Panc1 (cell line): ENCODE data around the gene AGBL4. TPM values are rescaled to one million over a fixed set of nuclear protein-coding genes. Genes with fewer than 3 reads are reported as not detected.

ENCODE experiments used
- ATAC-seq: fragments of 200-7000 bp; cut with Tn5 transposase; 2 replicates; pipeline ENCODE4 v1.9.1; 2020; ENCODE audit warnings: mild to moderate bottlenecking, moderate library complexity
- BruUV-seq: library from RNA; stranded (reverse); fragments of 400-500 nt; replicated peaks from 2 replicates; lab custom pipeline; 2021; lab: Mats Ljungman, UMichigan
- CTCF ChIA-PET: fragments of 300-600 bp; sonication (Branson Sonifier 250); formaldehyde crosslinking; loops from one replicate; lab custom pipeline; 2022; ENCODE audit warnings: antibody characterized with exemption; lab: Charles Lee
- POLR2A ChIA-PET: fragments of 300-600 bp; sonication (Branson Sonifier 250); formaldehyde crosslinking; loops from one replicate; lab custom pipeline; 2022; ENCODE audit warnings: antibody characterized with exemption; lab: Charles Lee
- DNase-seq: peaks from one replicate; pipeline ENCODE4 v3.0.0-alpha.2; 2010; ENCODE audit warnings: low read depth, low spot score
- H3K27ac ChIP-seq: 2 replicates; pipeline ENCODE4 v1.5.1; 2011; ENCODE audit warnings: mild to moderate bottlenecking, low read length, inconsistent platforms
- H3K27me3 ChIP-seq: fragments of 200-500 bp; sonication (Bioruptor generic); 2 replicates; pipeline ENCODE4 v1.6.0; 2014; ENCODE audit warnings: low read length, inconsistent platforms; ENCODE audit not compliant: control insufficient read depth, insufficient read depth
- H3K36me3 ChIP-seq: fragments of 200-500 bp; sonication (Bioruptor generic); 2 replicates; pipeline ENCODE4 v1.5.1; 2014; ENCODE audit warnings: inconsistent platforms, mild to moderate bottlenecking, low read length, moderate library complexity; ENCODE audit not compliant: control insufficient read depth, insufficient read depth
- H3K4me1 ChIP-seq: 2 replicates; pipeline ENCODE4 v1.5.1; 2011; ENCODE audit warnings: inconsistent platforms, mild to moderate bottlenecking, low read length, moderate library complexity; ENCODE audit not compliant: control insufficient read depth, insufficient read depth
- H3K4me3 ChIP-seq, 2 experiments: 2 replicates each; pipeline ENCODE4 v1.5.1; 2011 to 2012; ENCODE audit warnings: low read depth in 2 of 2, low read length in 2 of 2, mild to moderate bottlenecking in 2 of 2, inconsistent platforms in 1 of 2, moderate library complexity in 1 of 2
- H3K9me3 ChIP-seq: fragments of 200-500 bp; sonication (Bioruptor generic); 2 replicates; pipeline ENCODE4 v1.5.1; 2014; ENCODE audit warnings: low read depth, mild to moderate bottlenecking, inconsistent platforms, low read length, moderate library complexity; ENCODE audit not compliant: control insufficient read depth, insufficient read depth
- POLR2AphosphoS5 ChIP-seq: IDR thresholded peaks from 2 replicates; pipeline ENCODE4 v1.6.1; 2012; ENCODE audit warnings: mild to moderate bottlenecking, low read depth, low read length, moderate library complexity
- SIN3A ChIP-seq: IDR thresholded peaks from 2 replicates; pipeline ENCODE4 v1.6.1; 2012; ENCODE audit warnings: low read depth, mild to moderate bottlenecking, low read length, moderate library complexity, borderline replicate concordance; ENCODE audit not compliant: insufficient read depth
- TCF7L2 ChIP-seq: IDR thresholded peaks from 2 replicates; pipeline ENCODE4 v1.6.1; 2011; ENCODE audit warnings: mild to moderate bottlenecking, low read depth, low read length, inconsistent platforms
- in situ Hi-C: cut with HindIII; loops from 2 replicates; pipeline ENCODE4 v1.10.0; 2016; ENCODE audit warnings: low sequenced_read_pairs, low pct_unique_long_range_greater_than_20kb
- intact Hi-C: fragments of 100-400 bp; cut with micrococcal nuclease; formaldehyde crosslinking; loops from one replicate; pipeline ENCODE4 v1.10.0; 2022; ENCODE audit not compliant: unreplicated experiment
- total RNA-seq: library from RNA; stranded (reverse); gene quantifications from one replicate; pipeline ENCODE4 v1.2.1, GENCODE V29; 2021; ENCODE audit not compliant: unreplicated experiment
- TF ChIP-seq, protein P1 (sequence below), 2 experiments: IDR thresholded peaks; 2 replicates each; pipeline ENCODE4 v1.6.1; 2011 to 2012; ENCODE audit warnings: low read depth in 2 of 2, control low read depth in 1 of 2, low read length in 1 of 2, mild to moderate bottlenecking in 1 of 2, moderate library complexity in 1 of 2; ENCODE audit not compliant: insufficient read depth in 1 of 2
- TF ChIP-seq, protein P2 (sequence below): fragments of 450-650 bp; IDR thresholded peaks from 2 replicates; pipeline ENCODE4 v1.5.1; 2017; ENCODE audit warnings: mild to moderate bottlenecking

The AGBL4 gene
- total RNA-seq, 1 experiment from 2014 or later, result not detected

DNA sequence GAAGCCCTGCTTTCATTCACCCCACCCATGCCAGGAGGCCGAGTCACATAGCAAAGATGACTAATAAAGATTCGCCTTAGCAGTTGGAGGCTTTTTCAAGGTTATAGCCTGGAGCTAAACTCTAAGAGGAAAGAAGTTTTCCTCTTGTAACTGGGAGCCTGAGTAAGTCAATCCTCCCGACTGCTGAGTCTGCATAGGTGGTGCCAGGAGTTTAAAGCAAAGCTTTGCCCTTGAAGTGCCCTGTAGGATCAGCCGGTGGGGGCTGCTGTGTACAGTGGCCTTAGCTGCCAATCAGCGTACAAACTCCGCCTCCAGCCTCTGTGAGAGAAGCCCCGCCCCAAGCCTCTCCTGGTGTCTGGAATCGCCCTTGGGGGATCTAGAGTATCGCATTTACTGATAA lies 1404.2 kb downstream of the AGBL4 start:
- no TSS peak for BruUV-seq
- in situ Hi-C loops, result no loop called here
- Histone ChIP-seq H3K4me3 (no peak overlapping the region), H3K4me1 (no peaks in the 10 kb centered on the region), H3K27ac (no peak overlapping the region), H3K36me3 (no peaks in the 10 kb centered on the region), H3K9me3 (no peaks in the 10 kb centered on the region), H3K27me3 (peaks cover 5% of the 10 kb centered on the region)
- TF ChIP-seq POLR2AphosphoS5 (no peak), SIN3A (no peak), TCF7L2 (no peak)
- TF ChIP-seq, protein P1, sequence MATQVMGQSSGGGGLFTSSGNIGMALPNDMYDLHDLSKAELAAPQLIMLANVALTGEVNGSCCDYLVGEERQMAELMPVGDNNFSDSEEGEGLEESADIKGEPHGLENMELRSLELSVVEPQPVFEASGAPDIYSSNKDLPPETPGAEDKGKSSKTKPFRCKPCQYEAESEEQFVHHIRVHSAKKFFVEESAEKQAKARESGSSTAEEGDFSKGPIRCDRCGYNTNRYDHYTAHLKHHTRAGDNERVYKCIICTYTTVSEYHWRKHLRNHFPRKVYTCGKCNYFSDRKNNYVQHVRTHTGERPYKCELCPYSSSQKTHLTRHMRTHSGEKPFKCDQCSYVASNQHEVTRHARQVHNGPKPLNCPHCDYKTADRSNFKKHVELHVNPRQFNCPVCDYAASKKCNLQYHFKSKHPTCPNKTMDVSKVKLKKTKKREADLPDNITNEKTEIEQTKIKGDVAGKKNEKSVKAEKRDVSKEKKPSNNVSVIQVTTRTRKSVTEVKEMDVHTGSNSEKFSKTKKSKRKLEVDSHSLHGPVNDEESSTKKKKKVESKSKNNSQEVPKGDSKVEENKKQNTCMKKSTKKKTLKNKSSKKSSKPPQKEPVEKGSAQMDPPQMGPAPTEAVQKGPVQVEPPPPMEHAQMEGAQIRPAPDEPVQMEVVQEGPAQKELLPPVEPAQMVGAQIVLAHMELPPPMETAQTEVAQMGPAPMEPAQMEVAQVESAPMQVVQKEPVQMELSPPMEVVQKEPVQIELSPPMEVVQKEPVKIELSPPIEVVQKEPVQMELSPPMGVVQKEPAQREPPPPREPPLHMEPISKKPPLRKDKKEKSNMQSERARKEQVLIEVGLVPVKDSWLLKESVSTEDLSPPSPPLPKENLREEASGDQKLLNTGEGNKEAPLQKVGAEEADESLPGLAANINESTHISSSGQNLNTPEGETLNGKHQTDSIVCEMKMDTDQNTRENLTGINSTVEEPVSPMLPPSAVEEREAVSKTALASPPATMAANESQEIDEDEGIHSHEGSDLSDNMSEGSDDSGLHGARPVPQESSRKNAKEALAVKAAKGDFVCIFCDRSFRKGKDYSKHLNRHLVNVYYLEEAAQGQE (IDR thresholded peaks at IDR 0.05; ENCODE audit: insufficient read depth in 1 of 2, low read depth in 2 of 2, low read length in 1 of 2), result no peak
- TF ChIP-seq, protein P2, sequence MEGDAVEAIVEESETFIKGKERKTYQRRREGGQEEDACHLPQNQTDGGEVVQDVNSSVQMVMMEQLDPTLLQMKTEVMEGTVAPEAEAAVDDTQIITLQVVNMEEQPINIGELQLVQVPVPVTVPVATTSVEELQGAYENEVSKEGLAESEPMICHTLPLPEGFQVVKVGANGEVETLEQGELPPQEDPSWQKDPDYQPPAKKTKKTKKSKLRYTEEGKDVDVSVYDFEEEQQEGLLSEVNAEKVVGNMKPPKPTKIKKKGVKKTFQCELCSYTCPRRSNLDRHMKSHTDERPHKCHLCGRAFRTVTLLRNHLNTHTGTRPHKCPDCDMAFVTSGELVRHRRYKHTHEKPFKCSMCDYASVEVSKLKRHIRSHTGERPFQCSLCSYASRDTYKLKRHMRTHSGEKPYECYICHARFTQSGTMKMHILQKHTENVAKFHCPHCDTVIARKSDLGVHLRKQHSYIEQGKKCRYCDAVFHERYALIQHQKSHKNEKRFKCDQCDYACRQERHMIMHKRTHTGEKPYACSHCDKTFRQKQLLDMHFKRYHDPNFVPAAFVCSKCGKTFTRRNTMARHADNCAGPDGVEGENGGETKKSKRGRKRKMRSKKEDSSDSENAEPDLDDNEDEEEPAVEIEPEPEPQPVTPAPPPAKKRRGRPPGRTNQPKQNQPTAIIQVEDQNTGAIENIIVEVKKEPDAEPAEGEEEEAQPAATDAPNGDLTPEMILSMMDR, result no peak
- no peak for DNase-seq
- CTCF ChIA-PET, result no interaction called here
- POLR2A ChIA-PET, result interaction anchor here (0.6 kb wide), 1 partner anchor 1013 kb away, joined by 3 read pairs; no protein-coding TSS in a partner anchor
- intact Hi-C loops, result no loop called here
- ATAC-seq, result 0 out of 2 replicates have a peak, but pooled peaks have one; percentile 38

DNA sequence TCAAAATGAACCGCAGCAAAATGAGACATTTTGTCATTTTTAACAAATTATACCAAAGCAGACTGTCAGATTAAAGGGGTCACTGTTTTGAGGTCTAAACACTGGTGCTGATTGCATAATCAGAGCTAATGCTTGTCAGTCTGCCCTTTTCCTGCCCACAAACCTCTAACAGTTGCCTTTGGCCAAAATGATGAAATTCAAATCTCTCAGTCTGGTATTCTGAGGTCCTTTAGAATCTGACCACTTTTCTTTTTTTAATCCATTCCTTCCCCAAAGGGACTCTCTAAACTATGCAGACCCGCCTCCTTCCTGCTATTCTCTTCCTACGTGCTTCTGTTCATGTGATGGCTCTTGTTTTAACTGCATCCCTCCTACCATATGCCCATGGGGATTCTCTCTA lies 1406.5 kb downstream of the AGBL4 start:
- POLR2A ChIA-PET, result no interaction called here
- BruUV-seq, result no TSS peak
- ATAC-seq, result no peak
- CTCF ChIA-PET, result no interaction called here
- no peak overlapping the region for H3K27ac ChIP-seq
- H3K9me3 ChIP-seq, result no peaks in the 10 kb centered on the region
- in situ Hi-C loops (no loop called here), intact Hi-C loops (no loop called here)
- H3K4me3 ChIP-seq, result no peak overlapping the region
- H3K36me3 ChIP-seq, result no peaks in the 10 kb centered on the region
- peaks cover 5% of the 10 kb centered on the region for H3K27me3 ChIP-seq
- no peaks in the 10 kb centered on the region for H3K4me1 ChIP-seq
- TF ChIP-seq, protein P1 (IDR thresholded peaks at IDR 0.05; ENCODE audit: insufficient read depth in 1 of 2, low read depth in 2 of 2, low read length in 1 of 2), result no peak
- DNase-seq, result no peak
